Mesodermal cell (in vitro differentiated cells): ENCODE measurements around the gene BACE1.

ENCODE experiments used
- H3K27ac ChIP-seq: 2 replicates; pipeline ENCODE4 v1.7.0; 2013; ENCODE audit warnings: mild to moderate bottlenecking, low read depth, low read length, moderate library complexity; ENCODE audit not compliant: severe bottlenecking
- H3K36me3 ChIP-seq: 2 replicates; pipeline ENCODE4 v1.7.1; 2013; ENCODE audit warnings: mild to moderate bottlenecking, low read length, moderate library complexity; ENCODE audit not compliant: control insufficient read depth, insufficient read depth
- H3K4me1 ChIP-seq: one replicate; pipeline ENCODE4 v1.7.1; 2013; ENCODE audit warnings: mild to moderate bottlenecking, low read length; ENCODE audit not compliant: insufficient read depth, control insufficient read depth, poor library complexity, severe bottlenecking
- H3K4me3 ChIP-seq: 2 replicates; pipeline ENCODE4 v1.7.0; 2013; ENCODE audit warnings: low read length, control low read depth, mild to moderate bottlenecking; ENCODE audit not compliant: insufficient read depth, poor library complexity, severe bottlenecking; ENCODE audit errors: extremely low read depth
- H3K9me3 ChIP-seq: 2 replicates; pipeline ENCODE4 v1.7.1; 2013; ENCODE audit warnings: mild to moderate bottlenecking, low read length, moderate library complexity; ENCODE audit not compliant: control insufficient read depth
- WGBS, 2 experiments: methylation state at CpG; one replicate each; pipeline ENCODE4 v1.1.5; 2013; ENCODE audit warnings: missing lambda C conversion rate in 2 of 2; ENCODE audit not compliant: insufficient coverage in 2 of 2; 5-methylcytosine and 5-hydroxymethylcytosine counted together

BACE1 gene

DNA sequence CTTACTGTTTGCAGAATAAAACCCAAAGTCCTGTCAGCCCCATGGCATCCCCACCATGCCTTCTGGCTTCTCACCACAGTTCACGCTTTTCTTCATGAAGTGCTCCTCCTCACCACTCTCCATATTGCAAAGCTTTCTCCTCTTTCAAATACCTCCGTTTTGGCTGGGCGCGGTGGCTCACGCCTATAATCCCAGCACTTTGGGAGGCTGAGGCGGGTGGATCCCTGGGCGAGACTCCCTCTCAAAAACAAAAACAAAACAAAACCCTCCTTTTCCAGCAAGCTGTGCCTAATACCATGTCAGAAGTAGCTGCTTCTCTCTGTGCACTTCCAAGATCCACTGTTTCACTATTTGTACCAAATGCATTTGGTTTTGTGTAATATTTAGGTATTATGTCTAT, 6.7 kb downstream of the BACE1 start:
- Histone ChIP-seq H3K9me3 (no peaks in the 10 kb centered on the region), H3K36me3 (peaks cover 13% of the 10 kb centered on the region), H3K4me1 (peaks cover 7% of the 10 kb centered on the region), H3K4me3 (no peak overlapping the region), H3K27ac (no peak overlapping the region)
- WGBS, 2 experiments: 91% methylated on average over 7 of the region's 7 CpGs

DNA sequence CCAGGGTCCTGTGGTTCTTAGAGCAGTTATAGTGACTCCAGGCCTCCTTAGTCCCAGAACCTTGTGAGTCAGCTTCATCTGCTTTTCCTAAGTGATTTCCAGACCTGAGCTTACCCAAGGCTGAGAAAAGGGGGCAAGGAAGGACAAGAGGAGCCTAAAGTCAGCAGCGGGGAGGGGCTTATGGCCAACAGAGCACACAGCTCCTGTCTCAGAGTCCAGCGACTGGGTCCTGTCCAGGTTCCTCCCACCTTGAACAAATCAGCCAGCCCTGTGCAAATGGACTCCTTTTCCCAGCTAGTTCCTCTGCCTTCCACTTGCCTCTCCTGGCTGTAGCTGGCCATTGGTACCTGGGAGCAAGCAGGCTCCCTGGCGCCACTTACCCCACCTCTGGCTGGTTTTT, 10.9 kb downstream of the BACE1 start:
- Histone ChIP-seq H3K9me3 (no peaks in the 10 kb centered on the region), H3K4me1 (peaks cover 12% of the 10 kb centered on the region), H3K4me3 (no peak overlapping the region), H3K27ac (no peak overlapping the region), H3K36me3 (peaks cover 13% of the 10 kb centered on the region)
- WGBS, 2 experiments: 86 to 89% methylated on average over 3 of the region's 3 CpGs

DNA sequence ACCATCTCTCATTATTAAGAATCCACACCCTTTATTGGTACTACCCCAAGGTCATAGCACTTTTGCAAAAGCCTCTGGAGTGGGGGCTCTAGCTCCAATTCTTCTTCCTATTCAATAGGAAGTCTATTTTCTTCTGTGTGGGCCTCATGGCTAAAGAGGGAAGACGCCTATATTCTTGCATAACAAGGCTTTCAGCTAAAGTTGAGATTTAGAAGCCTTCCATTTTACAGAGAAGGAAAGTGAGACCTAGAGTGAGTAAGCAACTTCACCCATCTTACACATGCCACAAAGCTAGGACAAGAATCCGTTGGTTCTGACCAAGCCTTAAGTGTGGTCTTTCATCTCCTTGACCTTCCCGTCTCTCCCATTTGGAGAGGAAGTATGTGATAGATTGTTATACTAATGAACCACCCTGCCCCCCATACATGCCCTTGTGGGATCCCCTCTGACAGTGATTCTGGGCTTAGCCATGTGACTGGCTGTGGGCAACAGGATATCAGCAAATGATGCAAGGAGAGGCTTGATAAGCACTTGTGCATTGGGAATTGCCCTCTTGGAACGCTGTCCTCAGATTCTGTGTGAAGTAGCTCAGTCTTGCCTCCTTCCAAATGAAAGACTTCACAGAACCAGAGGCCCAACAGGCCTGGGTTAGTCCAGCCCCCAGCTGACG, 12.3 kb downstream of the BACE1 start:
- no peaks in the 10 kb centered on the region for H3K9me3 ChIP-seq
- no peak overlapping the region for H3K27ac ChIP-seq
- H3K36me3 ChIP-seq: peaks cover 13% of the 10 kb centered on the region
- WGBS, 2 experiments: 86 to 89% methylated on average over 2 to 3 of the region's 5 CpGs
- H3K4me1 ChIP-seq: peaks cover 23% of the 10 kb centered on the region
- H3K4me3 ChIP-seq: no peak overlapping the region

DNA sequence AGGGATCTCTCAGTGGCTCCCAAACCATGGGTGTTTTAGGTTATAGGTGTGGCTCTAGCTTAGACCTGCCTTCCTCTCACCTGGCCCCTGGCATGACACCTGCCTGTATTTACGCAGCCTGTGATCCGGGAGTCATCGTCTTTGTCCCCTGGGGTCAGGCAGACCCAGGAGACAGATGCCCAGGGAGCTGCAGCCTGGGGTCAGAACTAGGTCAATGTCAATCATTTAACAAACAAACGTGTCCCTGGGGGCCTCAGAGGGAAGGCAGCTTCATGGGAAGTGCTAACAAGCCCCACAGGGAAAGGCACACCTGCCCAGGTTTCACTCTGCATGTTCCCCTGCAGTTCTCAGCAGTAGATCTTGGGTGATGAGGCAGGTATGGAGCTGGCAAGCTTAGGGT, 13.0 kb downstream of the BACE1 start:
- peaks cover 13% of the 10 kb centered on the region for H3K36me3 ChIP-seq
- H3K27ac ChIP-seq: no peak overlapping the region
- WGBS, 2 experiments: 92 to 97% methylated on average over 3 to 4 of the region's 4 CpGs
- no peaks in the 10 kb centered on the region for H3K9me3 ChIP-seq
- peaks cover 23% of the 10 kb centered on the region for H3K4me1 ChIP-seq
- H3K4me3 ChIP-seq: no peak overlapping the region

DNA sequence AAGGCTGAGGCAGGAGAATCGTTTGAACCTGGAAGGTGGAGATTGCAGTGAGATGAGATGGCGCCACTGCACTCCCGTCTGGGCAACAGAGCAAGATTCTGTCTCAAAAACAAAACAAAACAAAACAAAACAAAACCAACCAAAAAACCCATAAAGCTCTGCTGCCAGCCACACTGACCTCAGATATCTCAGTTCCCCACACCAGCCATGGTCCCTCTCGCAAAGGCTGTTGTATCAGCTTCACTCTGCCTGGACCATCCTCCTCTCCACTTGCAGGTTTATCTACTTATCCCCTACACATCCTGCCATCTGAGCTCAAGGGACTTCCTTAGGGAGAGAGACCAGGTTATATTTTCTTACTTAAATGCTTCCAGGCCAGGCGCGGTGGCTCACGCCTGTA, 13.8 kb downstream of the BACE1 start:
- no peaks in the 10 kb centered on the region for H3K9me3 ChIP-seq
- H3K4me3 ChIP-seq: no peak overlapping the region

DNA sequence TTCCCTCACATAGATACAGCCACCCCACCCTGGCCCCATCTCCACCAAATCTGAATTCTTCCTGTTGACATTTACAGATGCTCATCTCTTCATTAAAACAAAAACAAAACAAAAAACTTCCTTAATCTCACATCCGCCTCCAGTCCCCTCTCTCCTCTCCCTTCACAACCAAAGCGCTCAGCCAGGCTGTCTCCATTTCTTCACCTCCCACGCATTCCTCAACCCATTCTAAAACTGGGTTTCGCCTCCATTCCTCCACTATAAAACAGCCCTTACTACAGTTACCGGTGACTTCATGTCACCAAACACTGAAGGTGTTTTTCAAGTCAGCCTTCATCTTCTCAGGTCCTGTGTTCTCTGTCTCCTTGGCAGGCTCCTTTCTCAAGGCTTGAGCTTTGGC, 15.3 kb downstream of the BACE1 start:
- no peaks in the 10 kb centered on the region for H3K9me3 ChIP-seq
- WGBS, 2 experiments: 86 to 90% methylated on average over 5 of the region's 5 CpGs
- peaks cover 29% of the 10 kb centered on the region for H3K4me1 ChIP-seq
- peaks cover 7% of the 10 kb centered on the region for H3K36me3 ChIP-seq
- no peak overlapping the region for H3K4me3 ChIP-seq
- peak overlapping the region; percentile 72 for H3K27ac ChIP-seq

More for the DNA sequence above, 13.8 kb downstream of the BACE1 start:
- 80 to 94% methylated on average over 6 to 7 of the region's 7 CpGs for WGBS, 2 experiments
- peaks cover 23% of the 10 kb centered on the region for H3K4me1 ChIP-seq
- peaks cover 13% of the 10 kb centered on the region for H3K36me3 ChIP-seq
- H3K27ac ChIP-seq: no peak overlapping the region

DNA sequence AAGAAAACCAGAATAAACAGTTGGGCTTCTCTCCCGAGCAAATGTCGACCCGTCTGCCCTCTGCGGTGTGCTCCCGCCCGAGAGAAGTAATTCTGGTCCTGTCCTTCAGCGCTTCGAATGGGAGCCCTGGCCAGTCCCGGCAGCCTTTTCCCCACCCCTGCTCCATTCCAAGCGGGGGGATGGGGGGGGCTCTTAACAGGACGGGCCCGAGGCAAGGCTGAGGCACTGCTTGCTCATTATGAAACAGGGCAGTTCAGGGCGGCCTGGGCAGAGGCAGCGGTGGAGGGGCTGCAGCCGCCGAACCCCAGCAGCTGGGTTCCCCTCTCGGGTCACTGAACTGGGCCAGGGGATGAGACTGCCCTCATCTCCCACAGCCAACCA, 15.8 kb downstream of the BACE1 start:
- Histone ChIP-seq H3K27ac (peak overlapping the region; percentile 72), H3K9me3 (no peaks in the 10 kb centered on the region), H3K4me1 (peaks cover 27% of the 10 kb centered on the region), H3K36me3 (peaks cover 9% of the 10 kb centered on the region), H3K4me3 (no peak overlapping the region)
- WGBS, 2 experiments: 47 to 54% methylated on average over 13 to 17 of the region's 17 CpGs

DNA sequence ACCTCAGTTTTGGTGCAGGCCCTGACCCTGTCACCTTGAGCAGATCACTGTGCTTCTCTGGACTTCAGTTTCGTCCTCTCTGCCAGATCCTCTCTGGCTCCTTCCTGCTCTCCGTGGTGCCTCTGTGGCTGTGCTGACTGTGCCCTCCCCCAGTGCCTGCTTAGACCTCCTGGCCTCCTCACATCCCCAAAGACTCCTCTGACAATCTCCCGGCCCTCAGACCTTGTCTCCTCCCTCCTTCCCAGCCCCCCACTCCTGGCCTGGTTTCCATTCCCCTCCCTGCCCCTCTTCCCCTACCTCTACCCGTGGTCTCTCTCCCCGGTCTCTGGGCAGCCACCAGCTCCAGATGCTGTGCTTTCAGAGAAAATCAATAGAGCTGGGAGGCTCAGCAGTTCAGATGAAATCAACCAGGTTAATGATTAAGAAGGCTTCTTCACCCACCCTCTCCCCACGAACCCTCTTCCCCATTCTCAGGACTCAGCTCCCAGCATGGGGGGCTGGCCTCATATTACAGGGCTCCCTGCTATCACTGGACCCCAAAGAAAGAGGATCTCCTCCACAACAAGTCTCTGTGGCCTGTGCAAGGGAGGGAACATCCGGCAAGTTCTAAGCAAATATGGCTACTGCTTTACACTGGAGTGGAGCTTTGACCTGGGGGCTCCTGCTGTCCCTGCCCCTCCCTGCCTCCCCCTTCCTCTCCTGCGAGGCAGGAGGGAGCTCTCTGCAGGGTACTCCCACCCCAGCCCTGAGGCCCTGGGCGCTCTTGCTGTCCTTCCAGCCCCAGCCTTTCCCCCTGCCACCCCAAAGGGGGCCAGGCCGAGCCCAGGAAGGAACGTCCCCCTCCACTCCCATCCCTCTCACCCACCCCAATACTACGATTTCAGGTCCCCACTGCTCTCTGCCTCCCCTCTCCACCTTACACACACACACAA, 16.4 kb downstream of the BACE1 start:
- Histone ChIP-seq H3K36me3 (peaks cover 14% of the 10 kb centered on the region), H3K27ac (peak overlapping the region; percentile 72), H3K4me3 (no peak overlapping the region), H3K9me3 (no peaks in the 10 kb centered on the region), H3K4me1 (peaks cover 24% of the 10 kb centered on the region)
- WGBS, 2 experiments: 51 to 52% methylated on average over 5 to 8 of the region's 12 CpGs

DNA sequence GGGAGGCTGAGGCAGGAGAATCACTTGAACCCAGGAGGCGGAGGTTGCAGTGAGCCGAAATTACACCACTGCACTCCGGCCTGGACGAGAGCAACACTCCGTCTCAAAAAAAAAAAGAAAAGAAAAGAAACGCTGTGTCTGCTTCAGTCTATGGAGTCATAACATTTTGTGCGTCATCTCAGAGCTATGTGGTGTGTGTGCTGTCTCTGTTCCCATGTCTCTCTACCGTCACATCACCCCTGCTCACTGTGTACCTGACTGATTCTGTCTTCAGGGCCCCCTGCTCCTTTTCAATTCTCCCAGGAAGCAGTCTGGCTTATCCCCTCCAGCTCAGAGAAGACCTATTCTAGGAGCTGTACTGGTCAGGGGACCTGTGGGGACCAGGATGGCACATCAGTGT, 17.9 kb downstream of the BACE1 start:
- H3K36me3 ChIP-seq: peaks cover 20% of the 10 kb centered on the region
- no peak overlapping the region for H3K27ac ChIP-seq
- no peak overlapping the region for H3K4me3 ChIP-seq
- WGBS, 2 experiments: 92 to 94% methylated on average over 6 of the region's 8 CpGs
- H3K9me3 ChIP-seq: no peaks in the 10 kb centered on the region
- peaks cover 28% of the 10 kb centered on the region for H3K4me1 ChIP-seq

DNA sequence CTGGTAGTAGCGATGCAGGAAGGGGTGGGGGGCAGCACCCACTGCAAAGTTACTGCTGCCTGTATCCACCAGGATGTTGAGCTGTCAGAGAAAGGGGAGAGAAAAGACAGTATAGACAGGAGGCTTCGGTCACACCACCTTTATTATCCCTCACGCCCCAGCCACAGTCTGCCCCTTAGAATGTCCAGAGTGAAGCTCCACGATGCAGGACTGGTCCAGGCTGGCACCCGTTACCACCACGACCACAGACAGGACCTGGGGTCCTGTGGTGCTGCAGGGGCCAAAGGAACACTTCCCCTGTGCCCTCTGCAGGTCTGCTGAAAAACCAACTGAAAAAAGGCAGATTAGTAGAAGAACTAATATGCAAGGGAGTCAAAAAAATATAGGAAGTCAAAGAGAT, 19.2 kb downstream of the BACE1 start:
- H3K4me3 ChIP-seq: no peak overlapping the region
- H3K4me1 ChIP-seq: peaks cover 28% of the 10 kb centered on the region
- WGBS, 2 experiments: 91 to 96% methylated on average over 3 to 4 of the region's 6 CpGs
- H3K36me3 ChIP-seq: peaks cover 32% of the 10 kb centered on the region
- H3K9me3 ChIP-seq: no peaks in the 10 kb centered on the region
- no peak overlapping the region for H3K27ac ChIP-seq
